PC-3 (cell line): Measurements from ENCODE around the gene SPTBN2. TPM values are rescaled to one million over a fixed set of nuclear protein-coding genes. Genes with fewer than 3 reads are reported as not detected.

Source experiments
- ATAC-seq: fragments of 200-7000 bp; cut with Tn5 transposase; 2 replicates; pipeline ENCODE4 v1.9.1; 2020; ENCODE audit warnings: mild to moderate bottlenecking, moderate library complexity
- BruUV-seq: library from RNA; stranded (reverse); fragments of 400-500 nt; replicated peaks from 2 replicates; lab custom pipeline; 2021; lab: Mats Ljungman, UMichigan
- CTCF ChIA-PET: fragments of 300-600 bp; sonication (Branson Sonifier 250); formaldehyde crosslinking; loops from one replicate; lab custom pipeline; 2022; ENCODE audit warnings: antibody characterized with exemption; lab: Charles Lee
- POLR2A ChIA-PET: fragments of 300-600 bp; sonication (Branson Sonifier 250); formaldehyde crosslinking; loops from one replicate; lab custom pipeline; 2022; ENCODE audit warnings: antibody characterized with exemption; ENCODE audit not compliant: unreplicated experiment; lab: Charles Lee
- DNase-seq: peaks from one replicate; pipeline ENCODE4 v3.0.0-alpha.2; 2015
- H2AFZ ChIP-seq: fragments of 300-600 bp; sonication (generic); 2 replicates; pipeline ENCODE4 v1.6.0; 2016; ENCODE audit warnings: antibody characterized with exemption, low read length
- H3F3A ChIP-seq: fragments of 300-600 bp; sonication (generic); one replicate; pipeline ENCODE4 v1.6.0; 2017; ENCODE audit warnings: antibody characterized with exemption, low read length, control low read depth, mild to moderate bottlenecking; ENCODE audit not compliant: unreplicated experiment
- H3K27ac ChIP-seq: fragments of 300-600 bp; sonication (generic); 2 replicates; pipeline ENCODE4 v1.5.1; 2016; ENCODE audit warnings: mild to moderate bottlenecking, low read length
- H3K27me3 ChIP-seq: fragments of 300-600 bp; sonication (generic); 2 replicates; pipeline ENCODE4 v1.6.1; 2016; ENCODE audit warnings: low read length, mixed read lengths
- H3K36me3 ChIP-seq: fragments of 300-600 bp; sonication (generic); 2 replicates; pipeline ENCODE4 v1.6.1; 2016; ENCODE audit warnings: low read depth, mixed run types, low read length, mixed read lengths
- H3K4me1 ChIP-seq: fragments of 300-600 bp; sonication (generic); 2 replicates; pipeline ENCODE4 v1.5.1; 2016; ENCODE audit warnings: low read length; ENCODE audit not compliant: insufficient read depth
- H3K4me2 ChIP-seq: fragments of 300-600 bp; sonication (generic); 2 replicates; pipeline ENCODE4 v1.6.0; 2016; ENCODE audit warnings: low read length
- H3K4me3 ChIP-seq: fragments of 300-600 bp; sonication (generic); 2 replicates; pipeline ENCODE4 v1.5.1; 2016; ENCODE audit warnings: mild to moderate bottlenecking, low read length, mixed read lengths
- H3K79me2 ChIP-seq: fragments of 300-600 bp; sonication (generic); 2 replicates; pipeline ENCODE4 v1.6.1; 2017; ENCODE audit warnings: low read length, mixed read lengths
- H3K9ac ChIP-seq: fragments of 300-600 bp; sonication (generic); 2 replicates; pipeline ENCODE4 v1.6.0; 2016; ENCODE audit warnings: mild to moderate bottlenecking, low read length
- H3K9me2 ChIP-seq: fragments of 300-600 bp; sonication (generic); replicated peaks from 2 replicates; pipeline ENCODE4 v1.6.1; 2016; ENCODE audit warnings: mixed run types, low read length, mixed read lengths
- H3K9me3 ChIP-seq: fragments of 300-600 bp; sonication (generic); 2 replicates; pipeline ENCODE4 v1.6.1; 2016; ENCODE audit warnings: low read length, mixed read lengths
- H4K20me1 ChIP-seq: fragments of 300-600 bp; sonication (generic); 2 replicates; pipeline ENCODE4 v1.6.1; 2016; ENCODE audit warnings: low read length, mixed read lengths
- CTCF ChIP-seq: fragments of 300-600 bp; sonication (generic); conservative IDR thresholded peaks from 2 replicates; pipeline ENCODE4 v1.5.1; 2017; ENCODE audit warnings: antibody characterized with exemption, low read depth, mild to moderate bottlenecking, low read length
- EZH2 ChIP-seq: fragments of 300-600 bp; sonication (generic); IDR thresholded peaks from one replicate; pipeline ENCODE4 v1.6.1; 2017; ENCODE audit warnings: antibody characterized with exemption, mild to moderate bottlenecking, low read length; ENCODE audit not compliant: unreplicated experiment
- EZH2phosphoT487 ChIP-seq: fragments of 300-600 bp; sonication (generic); IDR thresholded peaks from 2 replicates; pipeline ENCODE4 v1.6.1; 2018; ENCODE audit warnings: mild to moderate bottlenecking, antibody characterized with exemption, low read length, borderline replicate concordance
- intact Hi-C: fragments of 100-400 bp; cut with micrococcal nuclease; formaldehyde crosslinking; loops from 2 replicates; pipeline ENCODE4 v1.9.0; 2023
- total RNA-seq: library from RNA; depleted of rRNA; stranded (reverse); fragments of >200 nt; gene quantifications from 2 replicates; pipeline ENCODE4 v1.2.3, GENCODE V29; 2014

The SPTBN2 gene
- total RNA-seq, 1 experiment from 2014 or later = 74.9 TPM

- BruUV-seq = no TSS peak
- no peak for TF ChIP-seq EZH2
- TF ChIP-seq EZH2phosphoT487 = no peak
- no peak for TF ChIP-seq CTCF
- ATAC-seq (no peak; the same call in 1 of the 2 replicates), DNase-seq (no peak)
- Histone ChIP-seq H3K79me2 (no peaks in the 10 kb centered on the region), H3K9me3 (no peaks in the 10 kb centered on the region), H3F3A (no peaks in the 10 kb centered on the region), H3K9me2 (no peaks in the 10 kb centered on the region), H3K4me2 (no peak overlapping the region), H4K20me1 (no peaks in the 10 kb centered on the region), H3K4me1 (no peaks in the 10 kb centered on the region), H3K27ac (no peak overlapping the region), H3K36me3 (peaks cover 27% of the 10 kb centered on the region), H3K27me3 (no peaks in the 10 kb centered on the region), H2AFZ (no peak overlapping the region), H3K4me3 (no peak overlapping the region), H3K9ac (no peak overlapping the region)
- ChIA-PET CTCF (no interaction called here), POLR2A (no interaction called here)
- intact Hi-C loops = no loop called here
These were observed 24.2 kb downstream of the SPTBN2 start for GRCh38 chr11:66704659-66705360.

GRCh38 chr11:66701432-66702240 lies 27.4 kb downstream of the SPTBN2 start:
- no peak for ATAC-seq
- CTCF ChIA-PET = interaction anchor here (0.5 kb wide), 1 partner anchor 63 kb away, joined by 5 read pairs; the partner anchor contains the start of gene RBM4
- no peak for TF ChIP-seq EZH2phosphoT487
- no peak for TF ChIP-seq EZH2
- TF ChIP-seq CTCF = no peak
- Histone ChIP-seq H4K20me1 (no peaks in the 10 kb centered on the region), H3K36me3 (peaks cover 28% of the 10 kb centered on the region), H3K27me3 (no peaks in the 10 kb centered on the region), H3K4me1 (no peaks in the 10 kb centered on the region), H3K27ac (no peak overlapping the region), H2AFZ (no peak overlapping the region), H3K4me2 (no peak overlapping the region), H3K79me2 (no peaks in the 10 kb centered on the region), H3K9ac (no peak overlapping the region), H3F3A (no peaks in the 10 kb centered on the region), H3K9me3 (no peaks in the 10 kb centered on the region), H3K9me2 (no peaks in the 10 kb centered on the region), H3K4me3 (no peak overlapping the region)
- no TSS peak for BruUV-seq
- DNase-seq = no peak
- intact Hi-C loops = no loop called here
- POLR2A ChIA-PET = no interaction called here

GRCh38 chr11:66700742-66701141 lies 28.3 kb downstream of the SPTBN2 start:
- ATAC-seq (no peak), DNase-seq (no peak)
- Histone ChIP-seq H3K27me3 (no peaks in the 10 kb centered on the region), H3K27ac (no peak overlapping the region), H3K9me3 (no peaks in the 10 kb centered on the region), H3K4me2 (no peak overlapping the region), H4K20me1 (no peaks in the 10 kb centered on the region), H3K36me3 (peaks cover 32% of the 10 kb centered on the region), H3K4me3 (no peak overlapping the region), H3K9ac (no peak overlapping the region), H3F3A (no peaks in the 10 kb centered on the region), H3K9me2 (no peaks in the 10 kb centered on the region), H3K79me2 (no peaks in the 10 kb centered on the region), H3K4me1 (no peaks in the 10 kb centered on the region), H2AFZ (no peak overlapping the region)
- BruUV-seq = no TSS peak
- POLR2A ChIA-PET = no interaction called here
- intact Hi-C loops = no loop called here
- TF ChIP-seq EZH2phosphoT487 (no peak), CTCF (no peak), EZH2 (no peak)
- CTCF ChIA-PET = no interaction called here
